ENCODE measurements around the gene PLXNA1. TPM values are rescaled to one million over a fixed set of nuclear protein-coding genes. Genes with fewer than 3 reads are reported as not detected.

PLXNA1 gene
- total and polyA plus RNA-seq, 2 of the 8 experiments (the other 6 are each of a cell fraction or from before 2014, with no cell fraction given) = 47.5 to 54.9 TPM

Other genes starting within 250 kb of the PLXNA1 start
- gene PRR23E, start 210.0 kb downstream of the PLXNA1 start, total RNA-seq (2021; fragmentation: NEBNext Ultra II Directional; extraction: Animal tissue kit (Norgen Biotek cat#: 25700)) = not detected in 2 replicates
- not detected in 2 replicates for gene PRR23E, start 210.0 kb downstream of the PLXNA1 start, polyA plus RNA-seq (2011; rRNA removed)

All from H1 (cell line).